ENCODE data around the gene KIF3A.

- TF ChIP-seq, protein P1, sequence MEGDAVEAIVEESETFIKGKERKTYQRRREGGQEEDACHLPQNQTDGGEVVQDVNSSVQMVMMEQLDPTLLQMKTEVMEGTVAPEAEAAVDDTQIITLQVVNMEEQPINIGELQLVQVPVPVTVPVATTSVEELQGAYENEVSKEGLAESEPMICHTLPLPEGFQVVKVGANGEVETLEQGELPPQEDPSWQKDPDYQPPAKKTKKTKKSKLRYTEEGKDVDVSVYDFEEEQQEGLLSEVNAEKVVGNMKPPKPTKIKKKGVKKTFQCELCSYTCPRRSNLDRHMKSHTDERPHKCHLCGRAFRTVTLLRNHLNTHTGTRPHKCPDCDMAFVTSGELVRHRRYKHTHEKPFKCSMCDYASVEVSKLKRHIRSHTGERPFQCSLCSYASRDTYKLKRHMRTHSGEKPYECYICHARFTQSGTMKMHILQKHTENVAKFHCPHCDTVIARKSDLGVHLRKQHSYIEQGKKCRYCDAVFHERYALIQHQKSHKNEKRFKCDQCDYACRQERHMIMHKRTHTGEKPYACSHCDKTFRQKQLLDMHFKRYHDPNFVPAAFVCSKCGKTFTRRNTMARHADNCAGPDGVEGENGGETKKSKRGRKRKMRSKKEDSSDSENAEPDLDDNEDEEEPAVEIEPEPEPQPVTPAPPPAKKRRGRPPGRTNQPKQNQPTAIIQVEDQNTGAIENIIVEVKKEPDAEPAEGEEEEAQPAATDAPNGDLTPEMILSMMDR (IDR thresholded peaks at IDR 0.05): peak in 3 of 12 donors; percentile 15 to 32 (median 21)
- peak in 1 of 2 donors; percentile 63 for TF ChIP-seq POLR2A (IDR thresholded peaks at IDR 0.05)
These were observed at the start of gene KIF3A for GRCh38 chr5:132736853-132737833.

Data from heart left ventricle (tissue), 13 donors.